Cardiac septum (tissue), 1 donor: Measurements from ENCODE around the gene ZNF385B. TPM values are rescaled to one million over a fixed set of nuclear protein-coding genes. Genes with fewer than 3 reads are reported as not detected.

ENCODE experiments used
- DNase-seq: peaks from one replicate; pipeline ENCODE4 v3.0.0-alpha.2; 2020; ENCODE audit warnings: low spot score
- intact Hi-C: fragments of 100-400 bp; cut with DNase I; formaldehyde crosslinking; loops from one replicate; pipeline ENCODE4 v1.14.0; 2022
- total RNA-seq: library from RNA; stranded (reverse); fragmentation: NEBNext Ultra II Directional; extraction: Animal tissue kit (Norgen Biotek cat#: 25700); gene quantifications from one replicate; pipeline ENCODE4 v1.2.1, GENCODE V29; 2021
- donor health status: DM: no; HTN: no; CAD: no.

The ZNF385B gene
- total RNA-seq, 1 donor from 2014 or later, result 6.7 TPM

GRCh38 chr2:179574061-179574519 lies 287.3 kb downstream of the ZNF385B start:
- intact Hi-C loops, result no loop called here
- no peak for DNase-seq

GRCh38 chr2:179572544-179572943 lies 288.9 kb downstream of the ZNF385B start:
- intact Hi-C loops, result no loop called here
- no peak for DNase-seq

- no peak for DNase-seq
- intact Hi-C loops, result no loop called here
Measured at GRCh38 chr2:179571721-179572120, 289.7 kb downstream of the ZNF385B start.

GRCh38 chr2:179571252-179571651 lies 290.2 kb downstream of the ZNF385B start:
- intact Hi-C loops, result no loop called here
- no peak for DNase-seq

- intact Hi-C loops, result no loop called here
- DNase-seq, result no peak
Measured at GRCh38 chr2:179569831-179570233, 291.6 kb downstream of the ZNF385B start.

GRCh38 chr2:179565807-179566206 lies 295.6 kb downstream of the ZNF385B start:
- intact Hi-C loops, result no loop called here
- DNase-seq, result no peak

GRCh38 chr2:179562330-179562885 lies 299.0 kb downstream of the ZNF385B start:
- DNase-seq, result no peak
- intact Hi-C loops, result no loop called here

GRCh38 chr2:179561702-179562101 lies 299.7 kb downstream of the ZNF385B start:
- no peak for DNase-seq
- intact Hi-C loops, result no loop called here

GRCh38 chr2:179560257-179560735 lies 301.1 kb downstream of the ZNF385B start:
- no peak for DNase-seq
- intact Hi-C loops, result no loop called here

- intact Hi-C loops, result loop anchor here (2.0 kb wide), 1 partner anchor 14 kb away; no protein-coding TSS in a partner anchor
- DNase-seq, result no peak
Measured at GRCh38 chr2:179559108-179559806, 302.2 kb downstream of the ZNF385B start.

- intact Hi-C loops, result loop anchor here (2.0 kb wide), 1 partner anchor 13 kb away; no protein-coding TSS in a partner anchor
- DNase-seq, result no peak
Measured at GRCh38 chr2:179558010-179558934, 303.1 kb downstream of the ZNF385B start.

- no peak for DNase-seq
- intact Hi-C loops, result no loop called here
Measured at GRCh38 chr2:179556425-179556824, 305.0 kb downstream of the ZNF385B start.

GRCh38 chr2:179555691-179556283 lies 305.6 kb downstream of the ZNF385B start:
- intact Hi-C loops, result no loop called here
- DNase-seq, result no peak

- intact Hi-C loops, result no loop called here
- no peak for DNase-seq
Measured at GRCh38 chr2:179554639-179555386, 306.6 kb downstream of the ZNF385B start.

GRCh38 chr2:179553382-179553781 lies 308.0 kb downstream of the ZNF385B start:
- DNase-seq, result no peak
- intact Hi-C loops, result no loop called here

GRCh38 chr2:179551539-179552045 lies 309.8 kb downstream of the ZNF385B start:
- no peak for DNase-seq
- intact Hi-C loops, result no loop called here

- no peak for DNase-seq
- intact Hi-C loops, result no loop called here
Measured at GRCh38 chr2:179550849-179551248, 310.6 kb downstream of the ZNF385B start.

- no peak for DNase-seq
- intact Hi-C loops, result no loop called here
Measured at GRCh38 chr2:179550214-179550613, 311.2 kb downstream of the ZNF385B start.

- intact Hi-C loops, result no loop called here
Measured at GRCh38 chr2:179546656-179547055, 314.8 kb downstream of the ZNF385B start.

More at GRCh38 chr2:179546656-179547055, 314.8 kb downstream of the ZNF385B start:
- no peak for DNase-seq
